ENCODE measurements around the gene KCNN4. TPM values are rescaled to one million over a fixed set of nuclear protein-coding genes. Genes with fewer than 3 reads are reported as not detected.

Gene KCNN4
- total and polyA plus RNA-seq, 2 donors (not counting 3 experiments of a cell fraction or from before 2014, with no cell fraction given), result 0.29 TPM; not detected in 1

- TF ChIP-seq GATA2 (IDR thresholded peaks at IDR 0.05; ENCODE audit: insufficient read depth, insufficient read length, low read depth, low read length), result no peak
- no peak for TF ChIP-seq MAX (IDR thresholded peaks at IDR 0.05; ENCODE audit: insufficient read depth, insufficient read length)
- TF ChIP-seq CTCF (IDR thresholded peaks at IDR 0.05; ENCODE audit: extremely low read depth in 1 of 2, insufficient read depth in 1 of 2, low read depth in 1 of 2, low read length in 2 of 2), result no peak
- no peak for TF ChIP-seq JUN (IDR thresholded peaks at IDR 0.05; ENCODE audit: borderline replicate concordance, insufficient read depth, insufficient read length, low read depth)
- TF ChIP-seq MYC (IDR thresholded peaks at IDR 0.05; ENCODE audit: low read depth, low read length), result no peak
- TF ChIP-seq FOS (IDR thresholded peaks at IDR 0.05; ENCODE audit: borderline replicate concordance, insufficient read depth, low read length), result no peak
- TF ChIP-seq POLR2A (IDR thresholded peaks at IDR 0.05; ENCODE audit: low read depth, low read length), result no peak
- no peak for TF ChIP-seq EZH2 (IDR thresholded peaks at IDR 0.05; ENCODE audit: borderline replicate concordance, low read depth, low read length, severe bottlenecking)
- no peak for TF ChIP-seq POLR2AphosphoS5 (IDR thresholded peaks at IDR 0.05; ENCODE audit: insufficient read depth, low read depth, low read length)
- no peak overlapping the region for H2AFZ ChIP-seq (ENCODE audit: low read depth, low read length)
- no peaks in the 10 kb centered on the region for H3K27me3 ChIP-seq (ENCODE audit: control insufficient read depth in 2 of 2, insufficient read depth in 2 of 2, low read length in 2 of 2)
- no peak for DNase-seq (ENCODE audit: low read depth, low spot score)
- dilution Hi-C loops (cut with MboI; ENCODE audit: extremely low pct_ligation_motif_present, low sequenced_read_pairs), result no loop called here
- ChIA-PET CTCF (interaction anchor here (1.0 to 4.3 kb wide), 10 partner anchors 9 to 90 kb away, joined by 3 to 25 read pairs (median 6); partner anchors contain the start of gene PLAUR), POLR2A (interaction anchor here (0.7 to 1.8 kb wide), 3 partner anchors 74 to 482 kb away, joined by 4 to 8 read pairs (median 6); no protein-coding TSS in a partner anchor)
- no peak overlapping the region for H3K9ac ChIP-seq (replicated peaks; ENCODE audit: extremely low read depth, insufficient read depth, low read length)
- peaks cover 23 to 24% of the 10 kb centered on the region in 2 experiments for H3K36me3 ChIP-seq (ENCODE audit: control insufficient read depth in 2 of 2, extremely low read depth in 1 of 2, insufficient read depth in 2 of 2, low read length in 2 of 2)
- H3K9me3 ChIP-seq (replicated peaks; ENCODE audit: control insufficient read depth, insufficient read depth, low read length), result no peaks in the 10 kb centered on the region
- BruUV-seq (replicated peaks), result no TSS peak
- no peak for FAIRE-seq
- no peak overlapping the region for H3K4me3 ChIP-seq (replicated peaks in 1 of 3; ENCODE audit: insufficient read depth in 1 of 3, low read depth in 1 of 3, low read length in 3 of 3)
- peaks cover 25% of the 10 kb centered on the region for H3K79me2 ChIP-seq (ENCODE audit: control insufficient read depth, insufficient read depth, low read length)
- H3K9me1 ChIP-seq (replicated peaks; ENCODE audit: control insufficient read depth, extremely low read depth, insufficient read depth, low read length), result no peaks in the 10 kb centered on the region
- H3K4me1 ChIP-seq (ENCODE audit: control insufficient read depth, extremely low read depth, insufficient read depth, low read length), result peaks cover 26% of the 10 kb centered on the region
- peak overlapping the region; percentile 43 for H3K4me2 ChIP-seq (ENCODE audit: insufficient read depth, low read length)
- peak overlapping the region; percentile 97 for H3K27ac ChIP-seq (ENCODE audit: insufficient read depth, low read depth, low read length)
- no peaks in the 10 kb centered on the region for H4K20me1 ChIP-seq (replicated peaks; ENCODE audit: control insufficient read depth, extremely low read depth, insufficient read depth, low read length)
- intact Hi-C loops (cut with micrococcal nuclease), result loop anchor here (10.0 kb wide), 1 partner anchor 362 kb away; the partner anchor contains the start of gene ZNF225
These were observed 28.4 kb downstream of the KCNN4 start for GRCh38 chr19:43752287-43752875.
